ENCODE results near the gene ACTMAP. TPM values are rescaled to one million over a fixed set of nuclear protein-coding genes. Genes with fewer than 3 reads are reported as not detected.

ACTMAP gene
- total and polyA plus RNA-seq, 9 of the 15 experiments (the other 6 are each of a cell fraction or from before 2014, with no cell fraction given), result 1.7 to 16.6 (median 4.9) TPM

- WGBS (ENCODE audit: insufficient coverage, low coverage, missing lambda C conversion rate), result 90% methylated on average over 9 of the region's 9 CpGs
- Histone ChIP-seq H3K79me2 (ENCODE audit: control insufficient read depth, insufficient read depth, low read length) (no peaks in the 10 kb centered on the region), H3K9ac (ENCODE audit: insufficient read depth in 1 of 2, low read depth in 2 of 2, low read length in 2 of 2) (peak overlapping the region in 1 of 2 experiments; percentile 27; a peak in 2 of 4 replicates), H3K36me3 (ENCODE audit: control insufficient read depth, insufficient read depth, low read length) (peaks cover 66% of the 10 kb centered on the region), H3K4me1 (replicated peaks in 1 of 2; ENCODE audit: control insufficient read depth in 2 of 2, insufficient read depth in 2 of 2, low read length in 2 of 2) (peaks cover 0 to 22% of the 10 kb centered on the region in 2 experiments; a peak in 3 of 5 replicates), H3K27ac (ENCODE audit: extremely low read depth, low read depth, low read length) (no peak overlapping the region), H3K4me3 (no peak overlapping the region), H3K9me3 (replicated peaks; ENCODE audit: control insufficient read depth, insufficient read depth, low read depth, low read length) (no peaks in the 10 kb centered on the region), H2AFZ (ENCODE audit: low read depth, low read length) (no peak overlapping the region), H3K27me3 (ENCODE audit: control insufficient read depth in 2 of 2, insufficient read depth in 2 of 2, low read length in 2 of 2) (no peaks in the 10 kb centered on the region), H3K4me2 (ENCODE audit: insufficient read depth, low read length) (no peak overlapping the region), H4K20me1 (replicated peaks; ENCODE audit: control insufficient read depth, insufficient read depth, low read length) (0 out of 2 replicates have a peak, but pooled peaks cover 3% of the 10 kb centered on the region), H3K9me1 (ENCODE audit: control insufficient read depth, insufficient read depth, low read length) (no peaks in the 10 kb centered on the region)
- BruUV-seq (replicated peaks), result no TSS peak
- in situ Hi-C loops (cut with MboI) (no loop called here), intact Hi-C loops (cut with micrococcal nuclease) (no loop called here)
- ATAC-seq (no peak), FAIRE-seq (no peak), DNase-seq (ENCODE audit: extremely low read depth in 1 of 4, low spot score in 3 of 4) (no peak)
- ChIA-PET POLR2A (interaction anchor here (2.0 kb wide), 1 partner anchor 13 kb away, joined by 11 read pairs; the partner anchor contains the start of genes ACTMAP and SNRPA), CTCF (ENCODE audit: low intra/inter-chr PET ratio) (interaction anchor here (0.6 kb wide), 1 partner anchor 20 kb away, joined by 3 read pairs; the partner anchor contains the start of gene ITPKC)
- no peak for TF ChIP-seq HDAC1 (IDR thresholded peaks at IDR 0.05)
- TF ChIP-seq, protein P1, sequence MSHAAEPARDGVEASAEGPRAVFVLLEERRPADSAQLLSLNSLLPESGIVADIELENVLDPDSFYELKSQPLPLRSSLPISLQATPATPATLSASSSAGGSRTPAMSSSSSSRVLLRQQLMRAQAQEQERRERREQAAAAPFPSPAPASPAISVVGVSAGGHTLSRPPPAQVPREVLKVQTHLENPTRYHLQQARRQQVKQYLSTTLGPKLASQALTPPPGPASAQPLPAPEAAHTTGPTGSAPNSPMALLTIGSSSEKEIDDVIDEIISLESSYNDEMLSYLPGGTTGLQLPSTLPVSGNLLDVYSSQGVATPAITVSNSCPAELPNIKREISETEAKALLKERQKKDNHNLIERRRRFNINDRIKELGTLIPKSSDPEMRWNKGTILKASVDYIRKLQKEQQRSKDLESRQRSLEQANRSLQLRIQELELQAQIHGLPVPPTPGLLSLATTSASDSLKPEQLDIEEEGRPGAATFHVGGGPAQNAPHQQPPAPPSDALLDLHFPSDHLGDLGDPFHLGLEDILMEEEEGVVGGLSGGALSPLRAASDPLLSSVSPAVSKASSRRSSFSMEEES (CRISPR knock-in tag; IDR thresholded peaks at IDR 0.05), result peak; percentile 55
- peak; percentile 2; the same call in 1 of the 2 replicates for TF ChIP-seq USF2 (CRISPR knock-in tag; IDR thresholded peaks at IDR 0.05)
- no peak for TF ChIP-seq ZNF695 (CRISPR knock-in tag; IDR thresholded peaks at IDR 0.05)
- no peak for TF ChIP-seq ZNF318 (IDR thresholded peaks at IDR 0.05; ENCODE audit: borderline replicate concordance in 1 of 2, low read depth in 1 of 2)
- no peak for TF ChIP-seq CHD4 (IDR thresholded peaks at IDR 0.05; ENCODE audit: insufficient read depth, insufficient replicate concordance, low read depth, low read length, poor library complexity, severe bottlenecking)
- TF ChIP-seq CREB1 (IDR thresholded peaks at IDR 0.05), result no peak
- no peak for TF ChIP-seq CREB1 (CRISPR knock-in tag; IDR thresholded peaks at IDR 0.05)
Observed at GRCh38 chr19:40737102-40737644, 13.1 kb downstream of the ACTMAP start.

All from K562 (cell line).